SK-N-SH treated with all-trans-retinoic acid at 6 μM for 48 hours (cell line): ENCODE measurements around the gene KIAA1671.

Source experiments
- CREB5 ChIP-seq: fragments of 250-450 bp; sonication (Bioruptor Pico); IDR thresholded peaks from 2 replicates; pipeline ENCODE4 v1.5.1; 2020; ENCODE audit warnings: low read depth, mild to moderate bottlenecking, moderate library complexity
- CSDC2 ChIP-seq: fragments of 250-450 bp; sonication (Bioruptor Pico); IDR thresholded peaks from 2 replicates; pipeline ENCODE4 v1.5.0; 2020; ENCODE audit warnings: mild to moderate bottlenecking, moderate library complexity
- PATZ1 ChIP-seq: fragments of 250-450 bp; sonication (Bioruptor Pico); IDR thresholded peaks from 2 replicates; pipeline ENCODE4 v1.8.0; 2020; ENCODE audit warnings: mild to moderate bottlenecking, moderate library complexity, borderline replicate concordance
- RARB ChIP-seq: fragments of 250-450 bp; sonication (Bioruptor Pico); IDR thresholded peaks from 2 replicates; pipeline ENCODE4 v1.8.0; 2021; ENCODE audit warnings: mild to moderate bottlenecking, moderate library complexity
- TOX ChIP-seq: fragments of 250-450 bp; sonication (Bioruptor Pico); IDR thresholded peaks from 2 replicates; pipeline ENCODE4 v1.8.0; 2021; ENCODE audit warnings: mild to moderate bottlenecking, moderate library complexity, borderline replicate concordance

GRCh38 chr22:25161017-25161915, 208.8 kb downstream of the KIAA1671 start:
- TF ChIP-seq RARB (CRISPR knock-in tag): no peak
- no peak for TF ChIP-seq PATZ1 (CRISPR knock-in tag)
- no peak for TF ChIP-seq CREB5 (CRISPR knock-in tag)
- TF ChIP-seq TOX (CRISPR knock-in tag): no peak
- no peak for TF ChIP-seq CSDC2
